ENCODE data around the gene COMMD4. TPM values are rescaled to one million over a fixed set of nuclear protein-coding genes. Genes with fewer than 3 reads are reported as not detected.
"Not testable (repeated sequence)": the region's sequence is repeated elsewhere in the genome, so short reads cannot be mapped to it uniquely, and the experiment has no call there.

The COMMD4 gene
- polyA plus RNA-seq, 1 of the 3 experiments (the other 2 are of a cell fraction), result 223 TPM

- TF ChIP-seq FOXM1 (IDR thresholded peaks at IDR 0.05; ENCODE audit: low read depth) (no peak), PBX3 (IDR thresholded peaks at IDR 0.05) (no peak), MAX (IDR thresholded peaks at IDR 0.05; ENCODE audit: low read depth) (peak; percentile 93), EP300 (IDR thresholded peaks at IDR 0.05; ENCODE audit: borderline replicate concordance in 1 of 2, low read depth in 1 of 2, low read length in 1 of 2) (peak in 1 of 2 experiments; percentile 65; a peak in 1 of 4 replicates), RXRA (IDR thresholded peaks at IDR 0.05; ENCODE audit: borderline replicate concordance, low read depth) (no peak; the same call in 1 of the 2 replicates), YY1 (IDR thresholded peaks at IDR 0.05; ENCODE audit: low read depth) (peak; percentile 49; the same call in 1 of the 2 replicates), RFX5 (IDR thresholded peaks at IDR 0.05; ENCODE audit: low read length) (no peak), FOSL2 (IDR thresholded peaks at IDR 0.05; ENCODE audit: borderline replicate concordance, low read depth) (no peak)
- TF ChIP-seq, protein P1, sequence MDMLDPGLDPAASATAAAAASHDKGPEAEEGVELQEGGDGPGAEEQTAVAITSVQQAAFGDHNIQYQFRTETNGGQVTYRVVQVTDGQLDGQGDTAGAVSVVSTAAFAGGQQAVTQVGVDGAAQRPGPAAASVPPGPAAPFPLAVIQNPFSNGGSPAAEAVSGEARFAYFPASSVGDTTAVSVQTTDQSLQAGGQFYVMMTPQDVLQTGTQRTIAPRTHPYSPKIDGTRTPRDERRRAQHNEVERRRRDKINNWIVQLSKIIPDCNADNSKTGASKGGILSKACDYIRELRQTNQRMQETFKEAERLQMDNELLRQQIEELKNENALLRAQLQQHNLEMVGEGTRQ (IDR thresholded peaks at IDR 0.05; ENCODE audit: borderline replicate concordance, low read depth, low read length), result peak; percentile 95
Observed at GRCh38 chr15:75335705-75336355, at the start of gene COMMD4 (continued).

GRCh38 chr15:75293660-75294059, 42.2 kb upstream of the COMMD4 start:
- POLR2A ChIA-PET; CTCF ChIA-PET; H3K27me3 ChIP-seq (ENCODE audit: insufficient read depth); H3K9me2 ChIP-seq; H3K9me3 ChIP-seq; H3K4me1 ChIP-seq (ENCODE audit: control insufficient read depth in 1 of 2, insufficient read depth in 2 of 2, low read depth in 1 of 2, low read length in 1 of 2); H3K4me2 ChIP-seq; H3K36me3 ChIP-seq (replicated peaks in 1 of 2; ENCODE audit: control insufficient read depth in 1 of 2, insufficient read depth in 2 of 2, low read length in 1 of 2); DNase-seq; H3F3A ChIP-seq (replicated peaks; ENCODE audit: insufficient read depth); H3K79me2 ChIP-seq (ENCODE audit: insufficient read depth); H3K27ac ChIP-seq (ENCODE audit: low read depth in 2 of 2, low read length in 1 of 2); H2AFZ ChIP-seq (ENCODE audit: low read depth); H3K9ac ChIP-seq; H3K4me3 ChIP-seq (ENCODE audit: low read depth in 2 of 2, low read length in 1 of 2); H4K20me1 ChIP-seq (ENCODE audit: insufficient read depth): not testable (repeated sequence)
- WGBS (ENCODE audit: low lambda C conversion rate), result no CpG with 5 or more reads among the region's 18 CpGs

DNA sequence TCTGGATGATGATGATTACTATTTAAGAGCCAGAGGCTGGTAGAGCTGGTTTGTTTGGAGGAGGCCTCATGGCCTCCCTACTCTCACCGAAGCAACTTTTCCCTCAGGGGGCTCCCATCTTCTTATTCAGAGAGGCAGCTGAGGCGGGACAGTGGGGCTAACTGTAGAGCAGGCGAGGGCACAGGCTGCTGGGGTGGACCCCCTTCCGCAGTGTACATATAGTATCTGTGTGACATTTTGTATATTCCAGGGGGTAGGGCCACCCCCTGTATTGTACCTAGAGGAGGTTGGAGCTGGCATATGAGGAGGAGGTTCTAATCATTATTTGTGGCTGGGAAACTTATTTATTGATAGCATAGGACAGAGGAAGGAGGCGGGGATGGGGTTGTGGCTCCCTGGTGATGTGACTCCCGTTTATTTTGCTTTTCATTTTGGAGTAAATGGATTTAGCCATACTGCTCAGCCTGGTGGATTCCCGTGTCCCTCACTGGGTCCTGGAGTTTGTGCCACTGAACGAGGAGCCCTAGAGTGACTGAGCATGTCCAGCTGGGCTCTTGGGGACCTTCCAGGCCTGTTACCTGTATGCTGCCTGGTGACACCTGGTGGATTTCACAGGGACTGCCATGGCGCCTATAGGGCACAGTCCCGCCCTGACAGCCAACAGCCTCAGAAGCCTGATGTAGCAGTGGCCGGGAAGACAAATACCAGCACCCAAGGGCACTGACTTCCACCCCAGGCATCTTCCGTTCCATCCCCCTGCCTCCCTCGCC, 37.1 kb upstream of the COMMD4 start:
- H3K27ac ChIP-seq (ENCODE audit: low read depth in 2 of 2, low read length in 1 of 2); H4K20me1 ChIP-seq (ENCODE audit: insufficient read depth); H3K9ac ChIP-seq; H3F3A ChIP-seq (replicated peaks; ENCODE audit: insufficient read depth); H3K27me3 ChIP-seq (ENCODE audit: insufficient read depth); H3K9me3 ChIP-seq; H3K4me1 ChIP-seq (ENCODE audit: control insufficient read depth in 1 of 2, insufficient read depth in 2 of 2, low read depth in 1 of 2, low read length in 1 of 2); POLR2A ChIA-PET; H3K9me2 ChIP-seq; H3K79me2 ChIP-seq (ENCODE audit: insufficient read depth); DNase-seq; H3K36me3 ChIP-seq (replicated peaks in 1 of 2; ENCODE audit: control insufficient read depth in 1 of 2, insufficient read depth in 2 of 2, low read length in 1 of 2); H3K4me3 ChIP-seq (ENCODE audit: low read depth in 2 of 2, low read length in 1 of 2); H3K4me2 ChIP-seq; H2AFZ ChIP-seq (ENCODE audit: low read depth): not testable (repeated sequence)
- CTCF ChIA-PET, result interaction anchor here (1.7 kb wide), 1 partner anchor 1245 kb away, joined by 3 read pairs; no protein-coding TSS in a partner anchor
- 55% methylated on average over 9 of the region's 13 CpGs for WGBS (ENCODE audit: low lambda C conversion rate)

All from SK-N-SH (cell line).